ENCODE data around the gene SOX6.

The SOX6 gene

GRCh38 chr11:16240687-16241086 is 115.7 kb downstream of the SOX6 start:
- no peak overlapping the region for H3K4me3 ChIP-seq (ENCODE audit: low read length)
- no peak overlapping the region for H3K27ac ChIP-seq (ENCODE audit: low read depth, low read length)
- H3K4me1 ChIP-seq (ENCODE audit: control insufficient read depth, insufficient read depth, low read length), result no peaks in the 10 kb centered on the region
- H3K36me3 ChIP-seq (ENCODE audit: control insufficient read depth, insufficient read depth, low read length), result no peaks in the 10 kb centered on the region
- no peak overlapping the region for H3K9ac ChIP-seq (ENCODE audit: low read length)
- H3K27me3 ChIP-seq (ENCODE audit: control insufficient read depth, insufficient read depth, low read length), result no peaks in the 10 kb centered on the region

- no peak overlapping the region for H3K27ac ChIP-seq (ENCODE audit: low read depth, low read length)
Observed at GRCh38 chr11:16239141-16240105, 116.9 kb downstream of the SOX6 start.

GRCh38 chr11:16226245-16226644 is 130.1 kb downstream of the SOX6 start:
- no peaks in the 10 kb centered on the region for H3K4me1 ChIP-seq (ENCODE audit: control insufficient read depth, insufficient read depth, low read length)
- H3K27me3 ChIP-seq (ENCODE audit: control insufficient read depth, insufficient read depth, low read length), result no peaks in the 10 kb centered on the region
- no peaks in the 10 kb centered on the region for H3K36me3 ChIP-seq (ENCODE audit: control insufficient read depth, insufficient read depth, low read length)
- H3K4me3 ChIP-seq (ENCODE audit: low read length), result no peak overlapping the region
- no peak overlapping the region for H3K27ac ChIP-seq (ENCODE audit: low read depth, low read length)
- no peak overlapping the region for H3K9ac ChIP-seq (ENCODE audit: low read length)

More at GRCh38 chr11:16239141-16240105, 116.9 kb downstream of the SOX6 start:
- H3K4me1 ChIP-seq (ENCODE audit: control insufficient read depth, insufficient read depth, low read length), result no peaks in the 10 kb centered on the region
- H3K9ac ChIP-seq (ENCODE audit: low read length), result no peak overlapping the region
- no peaks in the 10 kb centered on the region for H3K36me3 ChIP-seq (ENCODE audit: control insufficient read depth, insufficient read depth, low read length)
- H3K4me3 ChIP-seq (ENCODE audit: low read length), result no peak overlapping the region
- H3K27me3 ChIP-seq (ENCODE audit: control insufficient read depth, insufficient read depth, low read length), result no peaks in the 10 kb centered on the region

- H3K4me3 ChIP-seq (ENCODE audit: low read length), result no peak overlapping the region
- no peaks in the 10 kb centered on the region for H3K27me3 ChIP-seq (ENCODE audit: control insufficient read depth, insufficient read depth, low read length)
- H3K27ac ChIP-seq (ENCODE audit: low read depth, low read length), result no peak overlapping the region
- no peaks in the 10 kb centered on the region for H3K4me1 ChIP-seq (ENCODE audit: control insufficient read depth, insufficient read depth, low read length)
- no peak overlapping the region for H3K9ac ChIP-seq (ENCODE audit: low read length)
- H3K36me3 ChIP-seq (ENCODE audit: control insufficient read depth, insufficient read depth, low read length), result no peaks in the 10 kb centered on the region
Observed at GRCh38 chr11:16225623-16226022, 130.7 kb downstream of the SOX6 start.

GRCh38 chr11:16223558-16223957 is 132.8 kb downstream of the SOX6 start:
- no peaks in the 10 kb centered on the region for H3K36me3 ChIP-seq (ENCODE audit: control insufficient read depth, insufficient read depth, low read length)
- no peak overlapping the region for H3K4me3 ChIP-seq (ENCODE audit: low read length)
- H3K9ac ChIP-seq (ENCODE audit: low read length), result no peak overlapping the region
- no peak overlapping the region for H3K27ac ChIP-seq (ENCODE audit: low read depth, low read length)
- no peaks in the 10 kb centered on the region for H3K4me1 ChIP-seq (ENCODE audit: control insufficient read depth, insufficient read depth, low read length)
- H3K27me3 ChIP-seq (ENCODE audit: control insufficient read depth, insufficient read depth, low read length), result no peaks in the 10 kb centered on the region

GRCh38 chr11:16217631-16218030 is 138.7 kb downstream of the SOX6 start:
- no peaks in the 10 kb centered on the region for H3K27me3 ChIP-seq (ENCODE audit: control insufficient read depth, insufficient read depth, low read length)
- no peaks in the 10 kb centered on the region for H3K4me1 ChIP-seq (ENCODE audit: control insufficient read depth, insufficient read depth, low read length)
- no peak overlapping the region for H3K4me3 ChIP-seq (ENCODE audit: low read length)
- H3K27ac ChIP-seq (ENCODE audit: low read depth, low read length), result no peak overlapping the region
- no peaks in the 10 kb centered on the region for H3K36me3 ChIP-seq (ENCODE audit: control insufficient read depth, insufficient read depth, low read length)
- H3K9ac ChIP-seq (ENCODE audit: low read length), result no peak overlapping the region

GRCh38 chr11:16216831-16217230 is 139.5 kb downstream of the SOX6 start:
- H3K4me1 ChIP-seq (ENCODE audit: control insufficient read depth, insufficient read depth, low read length), result no peaks in the 10 kb centered on the region

GRCh38 chr11:16215352-16215751 is 141.0 kb downstream of the SOX6 start:
- Histone ChIP-seq H3K27ac (ENCODE audit: low read depth, low read length) (no peak overlapping the region), H3K36me3 (ENCODE audit: control insufficient read depth, insufficient read depth, low read length) (no peaks in the 10 kb centered on the region), H3K4me1 (ENCODE audit: control insufficient read depth, insufficient read depth, low read length) (no peaks in the 10 kb centered on the region), H3K4me3 (ENCODE audit: low read length) (no peak overlapping the region), H3K27me3 (ENCODE audit: control insufficient read depth, insufficient read depth, low read length) (no peaks in the 10 kb centered on the region), H3K9ac (ENCODE audit: low read length) (no peak overlapping the region)

More at GRCh38 chr11:16216831-16217230, 139.5 kb downstream of the SOX6 start:
- Histone ChIP-seq H3K4me3 (ENCODE audit: low read length) (no peak overlapping the region), H3K9ac (ENCODE audit: low read length) (no peak overlapping the region), H3K36me3 (ENCODE audit: control insufficient read depth, insufficient read depth, low read length) (no peaks in the 10 kb centered on the region), H3K27ac (ENCODE audit: low read depth, low read length) (no peak overlapping the region), H3K27me3 (ENCODE audit: control insufficient read depth, insufficient read depth, low read length) (no peaks in the 10 kb centered on the region)

- no peaks in the 10 kb centered on the region for H3K36me3 ChIP-seq (ENCODE audit: control insufficient read depth, insufficient read depth, low read length)
- H3K9ac ChIP-seq (ENCODE audit: low read length), result no peak overlapping the region
- H3K27ac ChIP-seq (ENCODE audit: low read depth, low read length), result no peak overlapping the region
- H3K4me1 ChIP-seq (ENCODE audit: control insufficient read depth, insufficient read depth, low read length), result no peaks in the 10 kb centered on the region
- H3K4me3 ChIP-seq (ENCODE audit: low read length), result no peak overlapping the region
- H3K27me3 ChIP-seq (ENCODE audit: control insufficient read depth, insufficient read depth, low read length), result no peaks in the 10 kb centered on the region
Observed at GRCh38 chr11:16211407-16211806, 144.9 kb downstream of the SOX6 start.

- Histone ChIP-seq H3K27me3 (ENCODE audit: control insufficient read depth, insufficient read depth, low read length) (no peaks in the 10 kb centered on the region), H3K4me3 (ENCODE audit: low read length) (no peak overlapping the region)
Observed at GRCh38 chr11:16204261-16204660, 152.1 kb downstream of the SOX6 start.

GRCh38 chr11:16195651-16196050 is 160.7 kb downstream of the SOX6 start:
- H3K4me3 ChIP-seq (ENCODE audit: low read length), result no peak overlapping the region
- no peak overlapping the region for H3K9ac ChIP-seq (ENCODE audit: low read length)
- no peaks in the 10 kb centered on the region for H3K27me3 ChIP-seq (ENCODE audit: control insufficient read depth, insufficient read depth, low read length)
- no peak overlapping the region for H3K27ac ChIP-seq (ENCODE audit: low read depth, low read length)
- H3K4me1 ChIP-seq (ENCODE audit: control insufficient read depth, insufficient read depth, low read length), result no peaks in the 10 kb centered on the region
- no peaks in the 10 kb centered on the region for H3K36me3 ChIP-seq (ENCODE audit: control insufficient read depth, insufficient read depth, low read length)

More at GRCh38 chr11:16204261-16204660, 152.1 kb downstream of the SOX6 start:
- no peaks in the 10 kb centered on the region for H3K36me3 ChIP-seq (ENCODE audit: control insufficient read depth, insufficient read depth, low read length)
- H3K27ac ChIP-seq (ENCODE audit: low read depth, low read length), result no peak overlapping the region
- no peak overlapping the region for H3K9ac ChIP-seq (ENCODE audit: low read length)
- H3K4me1 ChIP-seq (ENCODE audit: control insufficient read depth, insufficient read depth, low read length), result no peaks in the 10 kb centered on the region

GRCh38 chr11:16194566-16194965 is 161.8 kb downstream of the SOX6 start:
- no peak overlapping the region for H3K4me3 ChIP-seq (ENCODE audit: low read length)
- H3K27ac ChIP-seq (ENCODE audit: low read depth, low read length), result no peak overlapping the region
- H3K9ac ChIP-seq (ENCODE audit: low read length), result no peak overlapping the region

GRCh38 chr11:16193897-16194381 is 162.4 kb downstream of the SOX6 start:
- Histone ChIP-seq H3K4me1 (ENCODE audit: control insufficient read depth, insufficient read depth, low read length) (no peaks in the 10 kb centered on the region), H3K27ac (ENCODE audit: low read depth, low read length) (no peak overlapping the region), H3K9ac (ENCODE audit: low read length) (no peak overlapping the region), H3K36me3 (ENCODE audit: control insufficient read depth, insufficient read depth, low read length) (no peaks in the 10 kb centered on the region), H3K4me3 (ENCODE audit: low read length) (no peak overlapping the region), H3K27me3 (ENCODE audit: control insufficient read depth, insufficient read depth, low read length) (no peaks in the 10 kb centered on the region)

More at GRCh38 chr11:16194566-16194965, 161.8 kb downstream of the SOX6 start:
- Histone ChIP-seq H3K27me3 (ENCODE audit: control insufficient read depth, insufficient read depth, low read length) (no peaks in the 10 kb centered on the region), H3K36me3 (ENCODE audit: control insufficient read depth, insufficient read depth, low read length) (no peaks in the 10 kb centered on the region), H3K4me1 (ENCODE audit: control insufficient read depth, insufficient read depth, low read length) (no peaks in the 10 kb centered on the region)

All from rectal smooth muscle tissue (tissue), 1 donor.